ENCODE measurements around the gene TRAFD1.
A peak's percentile ranks its signal among the peaks of the same experiment; 100 is the strongest.
"Not testable (repeated sequence)": the region's sequence is repeated elsewhere in the genome, so short reads cannot be mapped to it uniquely, and the experiment has no call there.

The TRAFD1 gene

DNA sequence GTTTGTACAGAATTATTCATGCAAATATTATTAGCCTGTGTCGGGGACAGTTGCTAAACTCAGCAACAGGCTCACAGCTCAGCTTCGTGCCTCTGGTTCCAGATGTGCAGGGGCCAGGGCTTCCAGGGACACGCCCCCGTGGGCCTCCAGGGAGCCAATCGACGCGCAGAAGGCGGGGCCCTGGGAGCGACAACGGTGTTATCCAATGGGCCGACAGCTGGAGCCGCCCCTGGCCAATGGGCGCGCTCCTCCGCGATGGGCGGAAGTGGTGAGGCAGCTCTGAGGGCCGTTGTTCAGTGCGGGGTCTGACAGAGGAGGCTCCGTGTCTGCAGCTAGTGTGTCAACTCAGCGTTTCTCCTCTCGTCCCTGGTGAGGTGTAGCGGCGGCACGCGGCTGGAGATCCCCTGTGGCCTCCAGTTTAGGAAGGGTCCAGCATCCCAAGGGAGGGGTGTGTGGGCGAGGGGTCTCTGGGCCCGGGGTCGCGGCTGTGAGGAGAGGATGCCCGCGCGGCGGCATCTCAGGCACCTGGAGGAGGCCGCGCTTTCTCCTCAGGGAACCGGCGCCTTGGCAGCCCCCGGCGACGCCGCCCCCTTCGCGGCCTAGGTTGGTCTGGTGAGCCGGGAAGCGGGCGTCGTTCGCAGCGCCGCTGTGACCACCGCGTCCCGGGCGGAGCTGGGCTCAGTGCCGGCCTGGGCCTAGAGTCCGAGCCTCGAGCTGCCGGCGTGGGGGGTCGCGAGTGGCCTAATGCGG is at the start of gene TRAFD1:
TRAFD1 (plus strand) TSS at position 311 of the 750 bp plus-strand sequence. CDS start 4,963 bp downstream, outside the sequence.
- DNase-seq: peak; percentile 74

- no peak for DNase-seq
Observed at GRCh38 chr12:112087055-112087850, 38.1 kb upstream of the TRAFD1 start.

DNA sequence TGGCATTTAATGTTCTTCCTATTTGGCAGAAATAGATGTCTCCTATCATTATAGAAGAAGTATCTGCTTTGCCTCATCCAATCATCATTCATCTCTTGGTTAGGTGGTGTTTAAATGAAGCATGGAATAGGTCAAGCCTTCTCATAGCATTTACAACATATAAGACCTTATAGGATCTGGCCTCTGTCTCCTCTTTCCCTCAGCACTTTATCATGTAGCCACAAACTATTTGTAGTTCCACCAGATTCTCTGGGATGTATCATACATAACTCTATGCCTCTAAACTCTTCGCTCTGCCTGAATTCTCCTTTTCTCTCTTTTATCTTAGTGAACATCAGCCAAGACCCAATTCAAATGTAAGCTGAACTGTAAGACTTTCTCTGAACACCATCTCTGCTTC is 37.5 kb upstream of the TRAFD1 start:
- DNase-seq: no peak

GRCh38 chr12:112091563-112091962 is 33.8 kb upstream of the TRAFD1 start:
- no peak for DNase-seq

- no peak for DNase-seq
Observed at GRCh38 chr12:112096070-112096469, 29.3 kb upstream of the TRAFD1 start.

DNA sequence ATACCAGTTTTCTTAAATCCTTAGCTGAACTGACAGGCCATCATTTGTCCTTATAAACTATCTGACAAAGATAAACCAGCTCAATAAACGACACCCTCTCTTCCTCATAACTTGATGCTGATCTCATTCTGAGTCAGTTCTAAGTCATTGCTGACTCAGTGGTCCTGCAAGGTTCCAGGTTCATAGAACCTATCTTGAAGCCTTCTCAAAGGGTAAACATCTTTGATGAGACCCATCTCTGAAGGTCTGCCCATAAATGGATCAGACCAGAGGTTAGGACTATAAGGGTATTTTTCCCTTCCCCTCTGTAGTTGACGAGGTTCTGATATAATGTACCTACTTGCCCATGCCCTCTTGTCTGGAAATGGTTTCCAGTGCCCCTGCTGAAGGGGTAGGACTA is 28.7 kb upstream of the TRAFD1 start:
- DNase-seq: no peak

- no peak for DNase-seq
Observed at GRCh38 chr12:112097641-112098040, 27.7 kb upstream of the TRAFD1 start.

- not testable (repeated sequence) for DNase-seq
Observed at GRCh38 chr12:112100500-112100899, 24.9 kb upstream of the TRAFD1 start.

DNA sequence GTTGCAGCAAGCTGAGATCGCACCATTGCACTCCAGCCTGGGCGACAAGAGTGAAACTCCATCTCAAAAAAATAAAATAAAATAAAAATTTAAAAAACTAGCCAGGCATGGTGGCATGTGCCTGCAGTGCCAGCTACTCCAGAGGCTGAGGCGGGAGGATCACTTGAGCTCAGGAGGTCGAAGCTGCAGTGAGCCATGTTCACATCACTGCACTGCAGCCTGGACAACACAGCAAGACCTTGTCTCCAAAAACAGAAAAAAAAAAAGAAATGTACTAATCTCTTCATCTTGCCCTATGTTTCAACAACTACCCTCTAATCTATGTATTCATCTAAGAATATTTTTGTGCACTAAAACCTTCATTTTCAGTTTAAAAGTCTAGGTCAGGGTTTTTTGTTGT is 23.2 kb upstream of the TRAFD1 start:
- DNase-seq: no peak

- not testable (repeated sequence) for DNase-seq
Observed at GRCh38 chr12:112102746-112103145, 22.6 kb upstream of the TRAFD1 start.

GRCh38 chr12:112103758-112104503 is 21.4 kb upstream of the TRAFD1 start:
- no peak for DNase-seq

DNA sequence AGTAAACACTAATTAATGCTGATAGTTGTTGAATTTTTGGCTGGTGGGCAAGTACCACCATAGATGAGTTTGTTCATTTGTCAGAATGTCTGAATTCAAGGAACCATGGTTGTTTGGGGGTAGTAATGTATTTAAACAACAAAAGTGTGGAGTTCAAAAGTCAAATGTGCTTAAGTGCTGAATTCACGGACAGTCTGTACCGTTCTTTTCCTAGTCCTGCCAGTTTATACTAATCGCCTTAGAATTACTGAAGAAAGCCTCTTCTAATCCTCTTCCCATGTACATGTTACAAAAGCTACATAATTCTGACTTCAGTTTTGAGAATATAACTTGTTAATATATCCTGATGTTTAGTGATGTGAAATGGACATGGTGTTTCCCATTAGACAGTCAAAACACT is 19.5 kb upstream of the TRAFD1 start:
- no peak for DNase-seq

DNA sequence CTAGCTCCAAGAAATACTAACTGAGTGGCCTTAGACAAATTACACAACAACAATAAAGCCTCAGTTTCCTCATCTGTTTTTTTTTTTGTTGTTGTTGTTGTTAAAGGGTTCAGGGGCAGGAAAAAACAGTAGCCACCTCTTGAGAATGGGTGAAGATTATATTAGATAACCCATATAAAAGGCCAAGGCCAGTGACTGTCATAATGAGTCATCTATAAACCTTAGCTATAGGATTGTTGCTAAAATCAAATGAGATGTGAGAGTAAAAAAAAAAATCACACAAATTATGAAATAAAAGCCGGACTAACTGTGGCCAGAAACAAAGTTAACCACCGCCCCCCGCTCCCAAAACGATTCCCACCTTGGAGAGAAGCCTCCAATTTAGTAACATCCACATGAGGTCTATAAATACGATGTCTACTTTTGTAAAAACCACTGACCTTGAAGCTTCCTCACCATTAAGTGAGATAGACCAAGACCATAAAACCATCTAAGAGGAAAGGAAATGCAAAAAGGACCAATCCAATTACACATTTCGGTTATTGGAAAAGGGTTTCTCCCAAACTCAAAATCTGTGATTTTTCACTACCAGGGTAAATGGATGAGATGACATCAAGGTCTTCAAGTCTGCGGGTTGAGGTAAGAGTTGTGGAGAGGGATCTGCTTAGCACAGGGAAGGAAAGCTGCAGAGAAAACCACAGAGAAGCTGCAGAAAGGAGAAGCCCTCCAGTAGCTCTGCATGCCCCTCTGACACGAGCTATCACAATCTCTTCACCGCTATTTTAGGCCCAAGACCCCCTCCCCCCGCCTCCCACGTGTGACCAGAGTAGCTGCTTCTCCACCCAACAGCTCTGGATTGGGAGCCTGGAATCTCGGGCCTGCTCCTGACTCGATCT is 17.8 kb upstream of the TRAFD1 start:
- DNase-seq: no peak

DNA sequence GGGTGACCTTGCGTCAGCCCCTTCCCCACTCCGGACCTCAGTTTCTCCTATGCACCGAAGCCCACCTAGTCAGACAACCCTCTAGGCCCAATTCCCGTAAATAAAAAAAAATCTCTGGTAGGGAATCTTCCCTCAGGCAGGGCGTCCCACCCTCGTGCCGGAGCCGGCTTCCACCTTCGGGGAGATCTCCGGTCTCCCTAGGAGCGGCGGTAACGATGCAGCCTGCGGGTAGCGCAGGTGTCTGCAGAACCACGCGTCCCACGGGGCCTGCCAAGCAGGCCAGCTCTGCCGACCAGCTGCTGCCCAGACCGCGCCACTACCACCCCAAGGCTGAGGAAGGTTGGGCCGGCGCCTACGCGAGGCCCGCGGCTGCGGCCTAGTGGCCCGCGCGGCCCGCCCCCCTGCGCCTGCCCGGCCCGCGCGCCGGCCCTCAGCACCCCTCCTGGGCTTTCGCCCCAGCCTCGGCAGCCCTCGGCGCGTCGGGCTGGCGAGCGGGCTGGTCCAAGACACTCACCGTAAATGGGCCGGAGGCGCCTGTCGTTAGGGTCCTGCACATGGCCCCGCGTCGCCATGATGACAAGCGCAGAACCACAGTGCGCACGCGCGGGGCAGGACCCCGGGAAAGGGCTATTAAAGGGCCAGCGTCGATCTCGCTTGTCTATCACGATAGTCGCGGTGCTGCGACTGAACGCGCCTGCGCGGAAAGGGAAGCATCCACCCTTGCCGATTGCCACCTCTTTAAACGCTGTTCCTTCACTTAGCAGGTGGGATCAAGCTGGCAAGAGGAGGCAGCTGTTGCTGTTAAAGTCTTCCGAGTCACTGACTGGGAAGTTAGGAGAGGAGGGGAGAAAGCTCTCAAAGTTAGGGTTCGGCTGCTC is 16.9 kb upstream of the TRAFD1 start, which contains the start of gene NAA25:
NAA25 (minus strand) TSS at position 582 of the 878 bp plus-strand sequence; CDS start at position 572, 10 bp downstream.
- peak; percentile 52 for DNase-seq

DNA sequence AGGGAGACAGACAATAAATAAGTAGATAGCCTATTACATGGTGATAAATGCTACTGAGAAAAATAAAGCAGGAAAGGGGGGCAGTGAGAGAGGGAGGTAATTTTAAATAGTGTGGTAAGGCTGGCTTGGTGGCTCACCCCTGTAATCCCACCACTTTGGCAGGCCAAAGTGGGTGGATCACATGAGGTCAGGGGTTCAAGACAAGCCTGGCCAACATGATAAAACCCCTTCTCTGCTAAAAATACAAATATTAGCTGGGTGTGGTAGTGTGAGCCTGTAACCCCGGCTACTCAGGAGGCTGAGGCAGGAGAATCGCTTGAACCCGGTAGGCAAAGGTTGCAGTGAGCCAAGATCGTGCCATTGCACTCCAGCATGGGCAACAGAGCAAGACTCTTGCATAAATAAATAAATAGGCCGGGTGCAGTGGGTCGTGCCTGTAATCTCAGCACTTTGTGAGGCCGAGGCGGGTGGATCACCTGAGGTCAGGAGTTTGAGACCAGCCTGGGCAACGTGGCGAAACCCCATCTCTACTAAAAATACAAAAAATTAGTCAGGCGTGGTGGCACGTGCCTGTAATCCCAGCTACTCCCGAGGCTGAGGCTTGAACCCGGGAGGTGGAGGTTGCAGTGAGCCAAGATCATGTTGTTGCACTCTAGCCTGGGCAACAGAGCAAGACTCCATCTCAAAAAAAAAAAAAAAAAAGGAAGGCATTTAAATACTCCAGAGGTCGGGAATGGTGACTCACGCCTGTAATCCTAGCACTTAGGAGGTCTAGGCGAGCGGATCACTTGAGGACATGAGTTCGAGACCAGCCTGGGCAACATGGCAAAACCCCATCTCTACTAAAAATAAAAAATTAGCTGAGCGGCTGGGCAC is 14.3 kb upstream of the TRAFD1 start:
- DNase-seq: not testable (repeated sequence)

DNA sequence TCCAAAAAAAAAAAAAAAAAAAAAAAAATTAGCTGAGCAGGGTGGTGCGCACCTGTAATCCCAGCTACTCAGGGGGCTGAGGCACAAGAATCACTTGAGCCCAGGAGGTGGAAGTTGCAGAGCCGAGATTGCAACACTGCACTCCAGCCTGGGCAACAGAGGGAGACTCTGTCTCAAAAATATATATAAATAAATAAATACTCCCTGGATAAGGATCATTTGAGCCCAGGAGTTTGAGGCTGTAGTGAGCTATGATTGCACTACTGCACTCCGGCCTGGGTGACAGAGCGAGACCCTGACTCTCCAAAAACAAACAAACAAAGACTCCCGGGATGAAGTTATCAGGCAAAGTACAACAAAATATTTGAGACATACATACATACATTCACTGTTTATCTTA is 13.4 kb upstream of the TRAFD1 start:
- no peak for DNase-seq

DNA sequence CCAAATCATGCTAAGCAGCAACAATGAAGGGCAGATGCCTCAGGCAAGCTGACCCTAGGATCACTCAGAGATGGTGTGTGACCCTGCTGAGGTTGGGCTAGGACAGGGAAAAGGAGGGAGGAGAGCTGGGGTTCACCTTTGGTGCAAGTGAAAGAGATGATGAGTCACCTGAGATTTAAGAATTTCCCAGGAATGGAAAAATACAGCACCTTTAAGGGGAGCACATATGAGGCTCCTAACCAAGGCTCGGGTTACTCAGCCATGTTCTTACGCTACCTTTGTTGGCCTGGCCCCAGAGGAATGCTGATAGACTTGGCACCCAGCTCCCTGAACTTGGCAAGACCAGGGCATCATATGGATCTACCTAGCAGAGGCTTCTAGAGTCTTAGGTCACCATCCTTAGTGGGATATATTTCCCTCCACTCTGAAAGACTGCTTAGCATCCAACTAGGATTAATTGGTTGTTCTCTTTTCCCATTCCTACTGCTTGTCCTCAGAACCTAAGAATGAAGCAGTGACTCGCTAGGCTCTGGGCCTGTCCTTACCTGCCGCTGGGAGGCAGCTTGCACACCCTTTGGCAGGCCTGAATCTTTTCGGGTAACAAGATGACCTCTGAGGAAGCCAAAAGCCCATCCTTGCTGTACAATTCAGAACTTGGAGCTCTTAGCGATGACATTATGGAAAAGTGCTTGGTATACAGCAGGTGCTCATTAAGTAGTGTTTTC is 12.8 kb upstream of the TRAFD1 start:
- no peak for DNase-seq

DNA sequence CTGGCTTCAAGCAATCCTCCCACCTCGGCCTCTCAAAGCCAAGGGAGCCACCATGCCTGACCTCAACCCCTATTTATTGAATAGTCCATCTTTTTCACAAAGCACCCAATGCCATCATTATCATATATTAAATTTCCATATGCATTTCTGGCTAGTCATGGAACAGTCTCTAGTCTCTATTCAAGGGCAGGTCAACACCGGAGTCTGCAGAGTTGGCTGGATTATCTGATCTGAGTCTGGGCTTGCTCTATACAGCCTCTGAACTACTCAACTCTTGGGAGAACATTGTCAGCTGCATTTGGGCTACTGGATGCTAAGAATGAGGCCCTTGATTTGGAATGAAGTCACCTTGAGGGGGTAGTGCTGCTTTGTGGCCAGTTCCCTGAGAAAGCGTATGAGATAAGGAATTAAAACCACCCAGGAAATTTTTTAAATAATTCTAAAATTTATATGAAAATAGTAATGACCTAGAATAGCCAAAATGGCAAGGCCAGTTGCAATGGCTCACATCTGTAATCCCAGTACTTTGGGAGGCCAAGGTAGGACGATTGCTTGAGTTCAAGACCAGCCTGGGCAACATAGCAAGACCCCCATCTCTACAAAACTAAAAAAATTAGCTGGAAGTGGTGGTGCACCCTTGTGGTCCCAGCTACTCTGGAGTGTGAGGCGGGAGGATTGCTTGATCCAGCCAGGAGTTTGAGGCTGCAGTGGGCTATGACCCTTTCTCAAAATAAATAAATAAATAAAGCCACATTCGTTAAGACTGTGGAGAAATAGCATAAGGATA is 9.9 kb upstream of the TRAFD1 start:
- no peak for DNase-seq
